ENCODE data around the gene PDIA5.

DNA sequence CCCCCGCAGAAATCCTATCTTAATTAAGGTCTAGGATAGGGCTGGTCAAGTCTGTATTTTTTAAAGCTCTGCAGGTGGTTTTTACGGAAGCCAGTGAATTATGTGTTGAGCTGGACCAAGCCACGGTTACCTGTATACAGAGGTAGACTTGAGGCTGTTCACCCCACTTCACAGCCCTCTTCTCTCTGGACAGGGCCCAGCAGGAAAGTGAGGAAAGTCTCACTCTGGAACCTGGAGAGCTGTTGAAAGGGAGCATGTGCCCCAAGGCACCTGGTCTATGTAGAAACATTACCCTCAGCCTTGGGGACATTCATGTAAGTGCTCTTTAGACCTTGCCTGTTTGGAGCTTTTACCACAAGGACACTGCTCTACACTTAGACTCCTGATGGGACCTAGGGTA is 46.1 kb upstream of the PDIA5 start:
- TF ChIP-seq, protein P1, sequence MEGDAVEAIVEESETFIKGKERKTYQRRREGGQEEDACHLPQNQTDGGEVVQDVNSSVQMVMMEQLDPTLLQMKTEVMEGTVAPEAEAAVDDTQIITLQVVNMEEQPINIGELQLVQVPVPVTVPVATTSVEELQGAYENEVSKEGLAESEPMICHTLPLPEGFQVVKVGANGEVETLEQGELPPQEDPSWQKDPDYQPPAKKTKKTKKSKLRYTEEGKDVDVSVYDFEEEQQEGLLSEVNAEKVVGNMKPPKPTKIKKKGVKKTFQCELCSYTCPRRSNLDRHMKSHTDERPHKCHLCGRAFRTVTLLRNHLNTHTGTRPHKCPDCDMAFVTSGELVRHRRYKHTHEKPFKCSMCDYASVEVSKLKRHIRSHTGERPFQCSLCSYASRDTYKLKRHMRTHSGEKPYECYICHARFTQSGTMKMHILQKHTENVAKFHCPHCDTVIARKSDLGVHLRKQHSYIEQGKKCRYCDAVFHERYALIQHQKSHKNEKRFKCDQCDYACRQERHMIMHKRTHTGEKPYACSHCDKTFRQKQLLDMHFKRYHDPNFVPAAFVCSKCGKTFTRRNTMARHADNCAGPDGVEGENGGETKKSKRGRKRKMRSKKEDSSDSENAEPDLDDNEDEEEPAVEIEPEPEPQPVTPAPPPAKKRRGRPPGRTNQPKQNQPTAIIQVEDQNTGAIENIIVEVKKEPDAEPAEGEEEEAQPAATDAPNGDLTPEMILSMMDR (IDR thresholded peaks at IDR 0.05; ENCODE audit: low read length): no peak
- TF ChIP-seq EZH2 (IDR thresholded peaks at IDR 0.05; ENCODE audit: borderline replicate concordance, low read length): no peak
